ENCODE data around the gene CACNG1.

The CACNG1 gene

GRCh38 chr17:67051155-67051538 lies 6.8 kb downstream of the CACNG1 start:
- no peak for DNase-seq (ENCODE audit: low spot score)

GRCh38 chr17:67051837-67052236 lies 7.5 kb downstream of the CACNG1 start:
- DNase-seq (ENCODE audit: low spot score): no peak

GRCh38 chr17:67052720-67053437 lies 8.5 kb downstream of the CACNG1 start:
- DNase-seq (ENCODE audit: low spot score): no peak

- no peak for DNase-seq (ENCODE audit: low spot score)
Observed at GRCh38 chr17:67053438-67054000, 9.2 kb downstream of the CACNG1 start.

- DNase-seq (ENCODE audit: low spot score): no peak
Observed at GRCh38 chr17:67054011-67054591, 9.7 kb downstream of the CACNG1 start.

- DNase-seq (ENCODE audit: low spot score): no peak
Observed at GRCh38 chr17:67054608-67055007, 10.3 kb downstream of the CACNG1 start.

- no peak for DNase-seq (ENCODE audit: low spot score)
Observed at GRCh38 chr17:67055041-67055443, 10.7 kb downstream of the CACNG1 start.

GRCh38 chr17:67055811-67056745 lies 11.7 kb downstream of the CACNG1 start:
- no peak for DNase-seq (ENCODE audit: low spot score)

- no peak for DNase-seq (ENCODE audit: low spot score)
Observed at GRCh38 chr17:67056746-67057490, 12.6 kb downstream of the CACNG1 start.

- no peak for DNase-seq (ENCODE audit: low spot score)
Observed at GRCh38 chr17:67058036-67058435, 13.7 kb downstream of the CACNG1 start.

GRCh38 chr17:67059372-67059771 lies 15.0 kb downstream of the CACNG1 start:
- DNase-seq (ENCODE audit: low spot score): no peak

- DNase-seq (ENCODE audit: low spot score): no peak
Observed at GRCh38 chr17:67063141-67063540, 18.8 kb downstream of the CACNG1 start.

GRCh38 chr17:67066717-67067116 lies 22.4 kb downstream of the CACNG1 start:
- DNase-seq (ENCODE audit: low spot score): no peak

- DNase-seq (ENCODE audit: low spot score): no peak
Observed at GRCh38 chr17:67067571-67068482, 23.5 kb downstream of the CACNG1 start.

GRCh38 chr17:67068999-67069398 lies 24.6 kb downstream of the CACNG1 start:
- no peak for DNase-seq (ENCODE audit: low spot score)

GRCh38 chr17:67069603-67070136 lies 25.3 kb downstream of the CACNG1 start:
- DNase-seq (ENCODE audit: low spot score): no peak

GRCh38 chr17:67071595-67071994 lies 27.2 kb downstream of the CACNG1 start:
- DNase-seq (ENCODE audit: low spot score): no peak

- no peak for DNase-seq (ENCODE audit: low spot score)
Observed at GRCh38 chr17:67072885-67073284, 28.5 kb downstream of the CACNG1 start.

GRCh38 chr17:67074781-67075180 lies 30.4 kb downstream of the CACNG1 start:
- DNase-seq (ENCODE audit: low spot score): no peak

- DNase-seq (ENCODE audit: low spot score): no peak
Observed at GRCh38 chr17:67076290-67076689, 31.9 kb downstream of the CACNG1 start.
